Esophagus squamous epithelium (tissue), 4 donors: ENCODE results near the gene SLC24A3.

Source experiments
- POLR2A ChIP-seq, 4 donors: fragments of 450-650 bp; IDR thresholded peaks; one replicate each; pipeline ENCODE4 v1.6.1; 2017; ENCODE audit warnings: antibody characterized with exemption in 4 of 4, mild to moderate bottlenecking in 4 of 4, moderate library complexity in 3 of 4
- TF ChIP-seq, protein P1 (sequence below), 6 experiments: fragments of 450-650 bp in 4 of 6; fragments of 200-600 bp in 2 of 6; sonication (generic) in 2 of 6; IDR thresholded peaks; one replicate each; pipeline ENCODE4 v1.5.1; 2016 to 2019; ENCODE audit warnings: antibody characterized with exemption in 6 of 6, mild to moderate bottlenecking in 4 of 6, moderate library complexity in 4 of 6

DNA sequence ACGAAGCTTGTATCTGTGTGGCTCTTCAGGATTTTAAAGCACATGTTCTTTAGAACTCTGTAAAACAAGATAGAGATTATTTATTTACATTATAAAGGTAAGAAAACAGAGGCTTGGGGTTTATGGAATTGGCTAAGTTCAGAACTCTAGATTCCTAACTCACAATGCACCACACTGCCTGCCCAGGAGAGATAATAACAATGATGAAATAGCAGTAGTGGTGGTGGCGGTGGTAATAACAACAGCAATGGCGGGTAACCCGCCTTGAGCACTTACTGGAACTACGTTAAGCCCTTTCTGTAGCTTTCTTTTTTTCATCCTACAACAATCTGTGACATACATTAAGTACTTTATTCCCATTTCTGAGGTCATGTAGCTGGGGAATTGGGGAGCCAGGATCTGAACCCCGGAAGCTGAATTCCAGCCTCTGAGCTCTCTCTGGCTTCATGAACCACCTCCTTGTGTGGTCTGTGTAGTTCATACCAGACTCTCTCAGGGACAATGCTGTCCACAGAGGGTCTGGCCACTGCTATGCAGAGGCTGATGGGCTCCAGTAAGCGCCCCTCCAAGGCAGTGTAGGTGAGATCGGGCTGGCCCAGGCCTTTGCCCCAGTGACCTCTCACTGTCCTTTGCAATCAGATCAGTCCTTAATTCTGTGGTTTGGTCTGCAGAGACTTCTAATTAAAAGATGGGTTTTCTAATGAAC lies 260.9 kb downstream of the SLC24A3 start:
- TF ChIP-seq, protein P1, sequence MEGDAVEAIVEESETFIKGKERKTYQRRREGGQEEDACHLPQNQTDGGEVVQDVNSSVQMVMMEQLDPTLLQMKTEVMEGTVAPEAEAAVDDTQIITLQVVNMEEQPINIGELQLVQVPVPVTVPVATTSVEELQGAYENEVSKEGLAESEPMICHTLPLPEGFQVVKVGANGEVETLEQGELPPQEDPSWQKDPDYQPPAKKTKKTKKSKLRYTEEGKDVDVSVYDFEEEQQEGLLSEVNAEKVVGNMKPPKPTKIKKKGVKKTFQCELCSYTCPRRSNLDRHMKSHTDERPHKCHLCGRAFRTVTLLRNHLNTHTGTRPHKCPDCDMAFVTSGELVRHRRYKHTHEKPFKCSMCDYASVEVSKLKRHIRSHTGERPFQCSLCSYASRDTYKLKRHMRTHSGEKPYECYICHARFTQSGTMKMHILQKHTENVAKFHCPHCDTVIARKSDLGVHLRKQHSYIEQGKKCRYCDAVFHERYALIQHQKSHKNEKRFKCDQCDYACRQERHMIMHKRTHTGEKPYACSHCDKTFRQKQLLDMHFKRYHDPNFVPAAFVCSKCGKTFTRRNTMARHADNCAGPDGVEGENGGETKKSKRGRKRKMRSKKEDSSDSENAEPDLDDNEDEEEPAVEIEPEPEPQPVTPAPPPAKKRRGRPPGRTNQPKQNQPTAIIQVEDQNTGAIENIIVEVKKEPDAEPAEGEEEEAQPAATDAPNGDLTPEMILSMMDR (IDR thresholded peaks at IDR 0.05), result no peak
- TF ChIP-seq POLR2A (IDR thresholded peaks at IDR 0.05), result no peak
